ENCODE data around the gene SLK.

SLK gene

GRCh38 chr10:104034401-104035193 lies 67.7 kb downstream of the SLK start:
- no peak for DNase-seq

- no peak for DNase-seq
These were observed 68.5 kb downstream of the SLK start for GRCh38 chr10:104035194-104036068.

- DNase-seq, result no peak
These were observed 69.1 kb downstream of the SLK start for GRCh38 chr10:104036069-104036384.

- DNase-seq, result no peak
These were observed 69.7 kb downstream of the SLK start for GRCh38 chr10:104036518-104037260.

- no peak for DNase-seq
These were observed 70.5 kb downstream of the SLK start for GRCh38 chr10:104037261-104037951.

GRCh38 chr10:104038537-104038936 lies 71.6 kb downstream of the SLK start:
- DNase-seq, result no peak

GRCh38 chr10:104038958-104039752 lies 72.2 kb downstream of the SLK start:
- no peak for DNase-seq

GRCh38 chr10:104040382-104040781 lies 73.4 kb downstream of the SLK start:
- no peak for DNase-seq

GRCh38 chr10:104040862-104041789 lies 74.2 kb downstream of the SLK start:
- DNase-seq, result no peak

GRCh38 chr10:104041891-104042535 lies 75.1 kb downstream of the SLK start:
- no peak for DNase-seq

GRCh38 chr10:104043185-104043830 lies 76.4 kb downstream of the SLK start:
- no peak for DNase-seq

GRCh38 chr10:104043854-104044253 lies 76.9 kb downstream of the SLK start:
- no peak for DNase-seq

- peak; percentile 57 for DNase-seq
These were observed 78.5 kb downstream of the SLK start for GRCh38 chr10:104045151-104046089.

GRCh38 chr10:104046651-104047050 lies 79.7 kb downstream of the SLK start:
- DNase-seq, result no peak

GRCh38 chr10:104049504-104050250 lies 82.7 kb downstream of the SLK start:
- DNase-seq, result peak; percentile 21

GRCh38 chr10:104052431-104052830 lies 85.5 kb downstream of the SLK start:
- DNase-seq, result no peak

GRCh38 chr10:104053201-104053600 lies 86.3 kb downstream of the SLK start:
- DNase-seq, result no peak

GRCh38 chr10:104054430-104054829 lies 87.5 kb downstream of the SLK start:
- DNase-seq, result no peak
